MCF 10A (cell line): Measurements from ENCODE around the gene LCE6A. TPM values are rescaled to one million over a fixed set of nuclear protein-coding genes. Genes with fewer than 3 reads are reported as not detected.

ENCODE experiments used
- BruUV-seq: library from RNA; stranded (reverse); fragments of 400-500 nt; replicated peaks from 2 replicates; lab custom pipeline; 2021; lab: Mats Ljungman, UMichigan
- CTCF ChIA-PET: fragments of 300-600 bp; sonication (Branson Sonifier 250); formaldehyde crosslinking; extraction: SDS; loops from one replicate; lab custom pipeline; 2021; ENCODE audit warnings: antibody characterized with exemption, inconsistent platforms; lab: Yijun Ruan, JAX
- POLR2A ChIA-PET: fragments of 300-600, 350-650 bp; sonication (Branson Sonifier 250); formaldehyde crosslinking; extraction: SDS; loops from one replicate; lab custom pipeline; 2020; ENCODE audit warnings: antibody characterized with exemption, inconsistent platforms; lab: Yijun Ruan, JAX
- DNase-seq: peaks from one replicate; pipeline ENCODE4 v3.0.0-alpha.2; 2018; ENCODE audit not compliant: unreplicated experiment
- H3K27ac Mint-ChIP-seq: one replicate; pipeline ENCODE4 v1.8.0; 2022; ENCODE audit warnings: mild to moderate bottlenecking, low read depth, mixed read lengths; ENCODE audit not compliant: unreplicated experiment
- H3K27me3 Mint-ChIP-seq: one replicate; pipeline ENCODE4 v1.8.0; 2022; ENCODE audit warnings: mixed read lengths; ENCODE audit not compliant: insufficient read depth, unreplicated experiment
- H3K36me3 Mint-ChIP-seq: one replicate; pipeline ENCODE4 v1.8.0; 2022; ENCODE audit warnings: mild to moderate bottlenecking, moderate library complexity, mixed read lengths; ENCODE audit not compliant: insufficient read depth, unreplicated experiment
- H3K4me1 Mint-ChIP-seq: one replicate; pipeline ENCODE4 v1.8.0; 2022; ENCODE audit warnings: mixed read lengths; ENCODE audit not compliant: insufficient read depth, unreplicated experiment
- H3K4me3 Mint-ChIP-seq: one replicate; pipeline ENCODE4 v1.8.0; 2022; ENCODE audit warnings: mild to moderate bottlenecking, moderate library complexity, mixed read lengths; ENCODE audit not compliant: unreplicated experiment
- H3K9me3 Mint-ChIP-seq: one replicate; pipeline ENCODE4 v1.8.0; 2022; ENCODE audit warnings: mixed read lengths; ENCODE audit not compliant: unreplicated experiment
- CTCF ChIP-seq: fragments of 200-600 bp; IDR thresholded peaks from one replicate; pipeline ENCODE4 v1.8.0; 2022; ENCODE audit warnings: antibody characterized with exemption, mild to moderate bottlenecking; ENCODE audit not compliant: unreplicated experiment
- intact Hi-C: fragments of 100-400 bp; cut with micrococcal nuclease; formaldehyde crosslinking; loops from 2 replicates; pipeline ENCODE4 v1.14.1; 2022
- total RNA-seq: library from RNA; stranded (reverse); gene quantifications from 2 replicates; pipeline ENCODE4 v1.2.3, GENCODE V29; 2022

Gene LCE6A
- total RNA-seq, 1 experiment from 2014 or later, result not detected

- no TSS peak for BruUV-seq
- Mint-ChIP-seq H3K36me3 (no peaks in the 10 kb centered on the region), H3K4me3 (peak overlapping the region; percentile 43), H3K27ac (peak overlapping the region; percentile 5), H3K27me3 (no peaks in the 10 kb centered on the region), H3K9me3 (no peaks in the 10 kb centered on the region), H3K4me1 (peaks cover 20% of the 10 kb centered on the region)
- ChIA-PET POLR2A (interaction anchor here (0.7 to 1.6 kb wide), 8 partner anchors 55 to 352 kb away, joined by 3 to 8 read pairs (median 4); no protein-coding TSS in a partner anchor), CTCF (interaction anchor here (0.6 to 13.2 kb wide), 106 partner anchors 8 to 762 kb away, joined by 3 to 479 read pairs (median 4); partner anchors contain the start of genes IVL, LCE1B, LCE1C and LCE1E)
- intact Hi-C loops, result loop anchor here (1.0 to 10.0 kb wide), 9 partner anchors 35 to 414 kb away; no protein-coding TSS in a partner anchor
- peak; percentile 73 for TF ChIP-seq CTCF
- DNase-seq, result peak; percentile 90
Observed at GRCh38 chr1:152870831-152871730, 28.4 kb downstream of the LCE6A start.

- CTCF ChIA-PET, result interaction anchor here (0.6 to 13.2 kb wide), 62 partner anchors 8 to 504 kb away, joined by 3 to 479 read pairs (median 7); partner anchors contain the start of genes IVL, LCE3A, LCE7A and LELP1
- Mint-ChIP-seq H3K27ac (peak overlapping the region; percentile 5), H3K36me3 (no peaks in the 10 kb centered on the region), H3K9me3 (no peaks in the 10 kb centered on the region), H3K4me1 (peaks cover 20% of the 10 kb centered on the region), H3K4me3 (no peak overlapping the region), H3K27me3 (no peaks in the 10 kb centered on the region)
- BruUV-seq, result no TSS peak
- POLR2A ChIA-PET, result interaction anchor here (0.6 to 0.8 kb wide), 4 partner anchors 54 to 219 kb away, joined by 3 to 4 read pairs (median 3); no protein-coding TSS in a partner anchor
- TF ChIP-seq CTCF, result no peak
- no peak for DNase-seq
- intact Hi-C loops, result loop anchor here (1.0 to 10.0 kb wide), 9 partner anchors 35 to 413 kb away; no protein-coding TSS in a partner anchor
Observed at GRCh38 chr1:152871731-152872126, 29.1 kb downstream of the LCE6A start.

GRCh38 chr1:152873495-152873894 is 30.8 kb downstream of the LCE6A start:
- H3K4me1 Mint-ChIP-seq, result peaks cover 20% of the 10 kb centered on the region
- H3K4me3 Mint-ChIP-seq, result no peak overlapping the region
- no peaks in the 10 kb centered on the region for H3K36me3 Mint-ChIP-seq
- H3K27ac Mint-ChIP-seq, result peak overlapping the region; percentile 7
- POLR2A ChIA-PET, result interaction anchor here (0.6 to 0.7 kb wide), 2 partner anchors 14 to 80 kb away, joined by 3 read pairs; no protein-coding TSS in a partner anchor
- CTCF ChIA-PET, result interaction anchor here (0.7 to 13.2 kb wide), 15 partner anchors 15 to 355 kb away, joined by 3 to 479 read pairs (median 45); partner anchors contain the start of genes LCE7A, LELP1 and SPRR1B
- no TSS peak for BruUV-seq
- no peak for DNase-seq
- intact Hi-C loops, result loop anchor here (10.0 kb wide), 1 partner anchor 411 kb away; no protein-coding TSS in a partner anchor
- H3K27me3 Mint-ChIP-seq, result no peaks in the 10 kb centered on the region
- TF ChIP-seq CTCF, result no peak
- no peaks in the 10 kb centered on the region for H3K9me3 Mint-ChIP-seq
